Subcutaneous abdominal adipose tissue (tissue), 5 donors: ENCODE measurements around the gene NAALADL2.

Experiments used
- H3K27ac ChIP-seq: one replicate; pipeline ENCODE4 v1.7.0; 2013; ENCODE audit warnings: low read depth, mild to moderate bottlenecking, inconsistent platforms, low read length, moderate library complexity
- H3K27me3 ChIP-seq, 5 donors: one replicate each; pipeline ENCODE4 v1.7.0; 2013; ENCODE audit warnings: low read length in 5 of 5, inconsistent platforms in 1 of 5; ENCODE audit not compliant: control insufficient read depth in 5 of 5, insufficient read depth in 4 of 5
- H3K36me3 ChIP-seq, 5 donors: one replicate each; pipeline ENCODE4 v1.7.0; 2013; ENCODE audit warnings: low read length in 5 of 5; ENCODE audit not compliant: control insufficient read depth in 5 of 5, insufficient read depth in 5 of 5
- H3K4me1 ChIP-seq, 5 donors: one replicate each; pipeline ENCODE4 v1.7.0; 2013; ENCODE audit warnings: low read length in 5 of 5, mild to moderate bottlenecking in 3 of 5, moderate library complexity in 1 of 5; ENCODE audit not compliant: control insufficient read depth in 5 of 5, insufficient read depth in 5 of 5
- H3K4me3 ChIP-seq, 5 donors: one replicate each; pipeline ENCODE4 v1.7.0; 2013; ENCODE audit warnings: low read length in 5 of 5, low read depth in 1 of 5
- H3K9ac ChIP-seq, 5 donors: one replicate each; pipeline ENCODE4 v1.7.0; 2013; ENCODE audit warnings: low read length in 5 of 5, mild to moderate bottlenecking in 4 of 5, moderate library complexity in 3 of 5
- H3K9me3 ChIP-seq, 5 donors: one replicate each; pipeline ENCODE4 v1.7.0; 2013; ENCODE audit warnings: low read length in 5 of 5; ENCODE audit not compliant: control insufficient read depth in 5 of 5
- donor health status: healthy.
- donor health status: healthy.
- donor health status: healthy.
- donor health status: healthy.
- donor health status: healthy.

Gene NAALADL2

DNA sequence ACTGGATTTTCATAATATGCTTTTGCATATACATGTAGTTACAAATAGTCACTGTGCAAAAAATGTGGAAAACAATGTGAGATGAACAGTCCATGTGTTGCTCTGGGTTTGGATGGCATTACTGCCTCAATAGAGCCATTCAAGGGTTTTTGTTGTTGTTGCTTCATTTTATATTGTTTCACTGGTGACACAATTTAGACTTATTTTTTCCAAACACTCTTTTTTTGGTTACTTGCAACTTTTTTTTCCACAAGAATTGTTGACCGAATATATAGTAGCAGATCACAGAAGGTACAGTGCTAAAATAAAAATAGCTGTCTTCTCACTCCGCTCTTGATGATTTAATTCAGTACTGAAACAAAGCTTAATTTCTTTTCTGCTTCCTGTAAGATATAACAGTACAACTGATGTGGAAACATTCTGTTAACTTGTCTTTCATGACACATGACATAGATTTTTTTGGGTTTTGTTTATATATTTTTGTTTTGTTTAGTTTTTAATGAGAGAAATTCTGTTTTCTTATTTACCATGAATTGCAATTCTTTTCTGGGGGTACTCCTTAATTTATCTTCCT lies 618.6 kb downstream of the NAALADL2 start:
- H3K9me3 ChIP-seq: no peaks in the 10 kb centered on the region
- no peaks in the 10 kb centered on the region for H3K4me1 ChIP-seq
- H3K4me3 ChIP-seq: no peak overlapping the region
- H3K9ac ChIP-seq: no peak overlapping the region
- no peaks in the 10 kb centered on the region for H3K27me3 ChIP-seq
- H3K27ac ChIP-seq: no peak overlapping the region
- peaks cover 0 to 3% (median 0%) of the 10 kb centered on the region in 5 donors for H3K36me3 ChIP-seq

DNA sequence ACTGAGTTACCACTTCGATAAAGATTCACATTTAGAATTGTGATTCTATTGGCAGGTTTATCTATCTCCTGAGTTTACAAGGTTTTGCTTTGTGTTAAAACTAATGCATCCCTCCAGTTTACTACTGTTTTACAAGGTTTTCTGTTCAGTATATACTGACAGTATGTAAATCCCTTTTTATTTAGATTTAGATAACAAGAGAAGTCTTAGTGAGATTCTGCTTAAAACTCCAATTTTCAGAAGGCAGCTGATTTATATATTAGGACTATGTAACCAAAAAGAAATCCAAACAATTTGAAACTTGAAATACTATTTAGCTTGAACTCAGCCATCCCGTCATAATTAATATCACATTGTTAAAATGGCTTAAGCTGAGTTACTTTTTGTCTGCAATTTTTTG lies 619.2 kb downstream of the NAALADL2 start:
- Histone ChIP-seq H3K27ac (no peak overlapping the region), H3K4me1 (no peaks in the 10 kb centered on the region), H3K9me3 (no peaks in the 10 kb centered on the region), H3K4me3 (no peak overlapping the region), H3K27me3 (no peaks in the 10 kb centered on the region), H3K9ac (no peak overlapping the region), H3K36me3 (peaks cover 0 to 3% (median 0%) of the 10 kb centered on the region in 5 donors)

GRCh38 chr3:175479175-175479574 lies 620.0 kb downstream of the NAALADL2 start:
- Histone ChIP-seq H3K9me3 (no peaks in the 10 kb centered on the region), H3K36me3 (peaks cover 0 to 3% (median 0%) of the 10 kb centered on the region in 5 donors), H3K4me3 (no peak overlapping the region), H3K9ac (no peak overlapping the region), H3K27ac (no peak overlapping the region), H3K4me1 (no peaks in the 10 kb centered on the region), H3K27me3 (no peaks in the 10 kb centered on the region)

DNA sequence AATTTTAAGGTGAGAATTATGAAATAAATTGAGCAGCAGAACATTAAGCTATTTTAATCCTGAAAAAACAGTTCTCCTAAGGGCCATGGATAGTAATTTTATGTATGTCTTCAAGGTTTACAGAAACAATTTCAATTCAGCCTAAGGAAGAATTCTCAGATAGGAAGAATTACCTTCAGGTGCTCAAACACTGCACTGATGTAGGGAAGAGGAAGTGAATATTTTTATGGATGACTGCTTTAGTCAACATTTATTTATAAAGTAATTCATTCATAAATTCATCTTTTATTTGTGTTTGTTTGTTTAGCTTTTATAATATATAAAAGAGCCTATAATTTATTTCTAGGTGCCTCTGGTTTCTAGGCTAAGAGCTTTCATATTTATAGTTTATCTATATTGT lies 620.7 kb downstream of the NAALADL2 start:
- Histone ChIP-seq H3K4me3 (no peak overlapping the region), H3K36me3 (peaks cover 0 to 3% (median 0%) of the 10 kb centered on the region in 5 donors), H3K27ac (no peak overlapping the region), H3K4me1 (no peaks in the 10 kb centered on the region), H3K9ac (no peak overlapping the region), H3K9me3 (no peaks in the 10 kb centered on the region), H3K27me3 (no peaks in the 10 kb centered on the region)

GRCh38 chr3:175484666-175485065 lies 625.5 kb downstream of the NAALADL2 start:
- H3K27me3 ChIP-seq: no peaks in the 10 kb centered on the region
- H3K4me1 ChIP-seq: no peaks in the 10 kb centered on the region
- H3K36me3 ChIP-seq: peaks cover 0 to 3% (median 0%) of the 10 kb centered on the region in 5 donors
- no peaks in the 10 kb centered on the region for H3K9me3 ChIP-seq
- H3K27ac ChIP-seq: no peak overlapping the region
- H3K9ac ChIP-seq: no peak overlapping the region
- no peak overlapping the region for H3K4me3 ChIP-seq

DNA sequence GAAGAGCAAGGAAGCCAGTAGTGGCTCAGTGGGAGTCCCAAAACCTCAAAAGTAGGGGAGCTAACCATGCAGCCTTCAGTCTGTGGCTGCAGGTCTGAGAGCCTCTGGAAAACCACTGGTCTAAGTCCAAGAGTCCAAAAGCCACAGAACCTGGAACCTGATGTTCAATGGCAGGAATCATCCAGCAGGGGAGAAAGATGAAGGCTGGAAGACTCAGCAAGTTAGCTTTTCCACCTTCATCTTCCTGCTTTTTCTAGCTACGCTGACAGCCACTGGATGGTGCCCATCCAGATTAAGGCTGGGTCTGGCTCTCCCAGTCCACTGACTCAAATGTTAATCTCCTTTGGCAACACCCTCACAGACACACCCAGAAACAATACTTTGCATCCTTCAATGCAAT lies 626.3 kb downstream of the NAALADL2 start:
- H3K9ac ChIP-seq: no peak overlapping the region
- no peaks in the 10 kb centered on the region for H3K4me1 ChIP-seq
- H3K4me3 ChIP-seq: no peak overlapping the region
- H3K27ac ChIP-seq: no peak overlapping the region
- H3K36me3 ChIP-seq: peaks cover 0 to 3% (median 0%) of the 10 kb centered on the region in 5 donors
- no peaks in the 10 kb centered on the region for H3K9me3 ChIP-seq
- H3K27me3 ChIP-seq: no peaks in the 10 kb centered on the region

DNA sequence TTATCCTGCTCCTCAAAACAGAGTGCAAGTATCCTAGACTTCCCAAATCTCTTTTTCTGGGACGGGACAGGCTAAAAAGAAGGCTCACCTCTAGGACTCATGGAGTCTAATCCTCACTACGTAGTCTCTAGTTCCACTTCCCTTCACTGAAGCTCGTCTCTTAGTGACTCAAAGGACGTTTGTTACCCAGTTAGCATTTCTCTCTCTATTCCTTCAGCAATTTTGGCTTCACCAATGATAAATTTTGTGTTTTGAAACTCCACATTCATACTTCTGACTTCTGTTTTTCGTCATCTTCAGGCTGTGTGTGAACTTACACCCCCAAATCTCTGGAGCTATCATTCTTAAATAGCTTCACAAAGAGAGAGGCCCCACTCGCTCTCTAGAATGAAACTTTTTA lies 627.1 kb downstream of the NAALADL2 start:
- Histone ChIP-seq H3K9ac (no peak overlapping the region), H3K27ac (no peak overlapping the region), H3K4me3 (no peak overlapping the region), H3K9me3 (no peaks in the 10 kb centered on the region), H3K4me1 (no peaks in the 10 kb centered on the region), H3K36me3 (peaks cover 0 to 3% (median 0%) of the 10 kb centered on the region in 5 donors), H3K27me3 (no peaks in the 10 kb centered on the region)

DNA sequence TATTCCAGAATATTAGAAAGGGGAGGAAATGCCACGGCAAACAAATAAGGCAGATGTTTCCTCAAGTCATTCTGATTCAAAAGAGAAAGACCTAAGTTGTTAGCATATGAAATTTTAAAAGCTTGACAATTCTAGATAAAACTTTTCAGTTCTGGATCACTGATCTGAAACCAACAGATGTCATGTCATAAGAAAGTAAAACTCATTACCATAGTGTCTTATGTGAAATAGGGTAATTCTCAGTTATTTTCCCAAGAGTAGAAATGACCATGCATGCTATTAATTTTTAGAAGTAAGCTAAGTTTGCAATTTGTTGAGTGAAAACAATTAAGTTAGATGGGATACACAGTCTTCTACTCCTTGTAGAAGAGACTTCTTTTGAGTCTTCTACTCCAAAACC lies 630.3 kb downstream of the NAALADL2 start:
- Histone ChIP-seq H3K36me3 (no peaks in the 10 kb centered on the region), H3K27me3 (no peaks in the 10 kb centered on the region), H3K27ac (no peak overlapping the region), H3K9ac (no peak overlapping the region), H3K4me1 (no peaks in the 10 kb centered on the region), H3K4me3 (no peak overlapping the region), H3K9me3 (no peaks in the 10 kb centered on the region)

- H3K4me3 ChIP-seq: no peak overlapping the region
- H3K9me3 ChIP-seq: no peaks in the 10 kb centered on the region
- H3K27me3 ChIP-seq: no peaks in the 10 kb centered on the region
- H3K36me3 ChIP-seq: no peaks in the 10 kb centered on the region
- no peak overlapping the region for H3K9ac ChIP-seq
- H3K4me1 ChIP-seq: no peaks in the 10 kb centered on the region
- H3K27ac ChIP-seq: no peak overlapping the region
Measured at GRCh38 chr3:175493301-175493700, 634.2 kb downstream of the NAALADL2 start.

DNA sequence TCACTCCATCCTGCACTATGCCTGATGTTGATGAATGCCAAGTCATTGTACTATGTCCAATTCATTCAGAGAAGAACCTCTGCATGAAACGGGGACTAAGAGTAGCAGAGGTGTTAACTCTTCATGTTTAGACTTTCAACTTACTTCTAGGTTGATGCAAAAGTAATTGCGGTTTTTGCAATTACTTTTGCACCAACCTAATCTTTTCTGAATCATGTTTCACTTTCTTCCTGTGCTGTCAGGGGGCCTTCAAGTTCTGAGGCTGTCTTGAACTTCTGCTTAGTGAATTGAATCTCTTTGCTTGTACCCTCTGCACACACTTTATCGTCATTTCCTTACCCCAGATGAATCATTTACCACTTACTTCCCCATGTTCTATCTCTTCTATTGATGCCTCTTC lies 636.2 kb downstream of the NAALADL2 start:
- Histone ChIP-seq H3K27me3 (no peaks in the 10 kb centered on the region), H3K9me3 (no peaks in the 10 kb centered on the region), H3K36me3 (no peaks in the 10 kb centered on the region), H3K9ac (no peak overlapping the region), H3K4me1 (peaks cover 0 to 6% (median 0%) of the 10 kb centered on the region in 5 donors), H3K4me3 (no peak overlapping the region), H3K27ac (no peak overlapping the region)

- H3K27ac ChIP-seq: no peak overlapping the region
- peaks cover 0 to 10% (median 0%) of the 10 kb centered on the region in 5 donors for H3K4me1 ChIP-seq
- no peaks in the 10 kb centered on the region for H3K36me3 ChIP-seq
- H3K4me3 ChIP-seq: no peak overlapping the region
- H3K9me3 ChIP-seq: no peaks in the 10 kb centered on the region
- H3K9ac ChIP-seq: no peak overlapping the region
- no peaks in the 10 kb centered on the region for H3K27me3 ChIP-seq
Measured at GRCh38 chr3:175502155-175502554, 643.0 kb downstream of the NAALADL2 start.
